Loucy (cell line): ENCODE results near the gene SLC22A17.

ENCODE experiments used
- H2AFZ ChIP-seq: fragments of 200-600 bp; sonication (generic); 2 replicates; pipeline ENCODE4 v1.6.0; 2016; ENCODE audit warnings: antibody characterized with exemption, mild to moderate bottlenecking, low read length, moderate library complexity
- H3F3A ChIP-seq: fragments of 200-600 bp; 2 replicates; pipeline ENCODE4 v1.6.0; 2016; ENCODE audit warnings: antibody characterized with exemption, low read depth, mild to moderate bottlenecking
- H3K27me3 ChIP-seq: fragments of 200-600 bp; sonication (generic); 2 replicates; pipeline ENCODE4 v1.6.1; 2014; ENCODE audit warnings: low read length, mild to moderate bottlenecking; ENCODE audit not compliant: insufficient read depth, poor library complexity, severe bottlenecking
- H3K36me3 ChIP-seq: fragments of 200-600 bp; sonication (generic); 2 replicates; pipeline ENCODE4 v1.6.1; 2016; ENCODE audit warnings: low read length; ENCODE audit not compliant: insufficient read depth
- H3K4me1 ChIP-seq: fragments of 200-600 bp; sonication (generic); 2 replicates; pipeline ENCODE4 v1.5.1; 2014; ENCODE audit warnings: low read length, mild to moderate bottlenecking; ENCODE audit not compliant: insufficient read depth, poor library complexity, severe bottlenecking
- H3K4me2 ChIP-seq: fragments of 200-600 bp; sonication (generic); 2 replicates; pipeline ENCODE4 v1.6.0; 2014; ENCODE audit warnings: antibody characterized with exemption, low read length, low read depth, mild to moderate bottlenecking; ENCODE audit not compliant: poor library complexity, severe bottlenecking
- H3K4me3 ChIP-seq: fragments of 200-600 bp; sonication (generic); 2 replicates; pipeline ENCODE4 v1.5.1; 2014; ENCODE audit warnings: low read length, mild to moderate bottlenecking, mixed read lengths; ENCODE audit not compliant: poor library complexity, severe bottlenecking
- H3K79me2 ChIP-seq: fragments of 200-600 bp; sonication (generic); 2 replicates; pipeline ENCODE4 v1.6.1; 2014; ENCODE audit warnings: low read length; ENCODE audit not compliant: insufficient read depth
- H3K9ac ChIP-seq: fragments of 200-600 bp; sonication (generic); 2 replicates; pipeline ENCODE4 v1.6.0; 2014; ENCODE audit warnings: mild to moderate bottlenecking, low read depth, low read length, moderate library complexity; ENCODE audit not compliant: poor library complexity, severe bottlenecking
- H3K9me2 ChIP-seq: fragments of 200-600 bp; sonication (generic); replicated peaks from 2 replicates; pipeline ENCODE4 v1.6.1; 2016; ENCODE audit warnings: low read depth, low read length, mixed read lengths
- H3K9me3 ChIP-seq: fragments of 200-600 bp; sonication (generic); 2 replicates; pipeline ENCODE4 v1.6.1; 2014; ENCODE audit warnings: mild to moderate bottlenecking, antibody characterized with exemption, low read length, low read depth; ENCODE audit not compliant: insufficient read depth
- H4K20me1 ChIP-seq: fragments of 200-600 bp; sonication (generic); 2 replicates; pipeline ENCODE4 v1.6.0; 2014; ENCODE audit warnings: antibody characterized with exemption, low read length, mild to moderate bottlenecking; ENCODE audit not compliant: insufficient read depth, poor library complexity, severe bottlenecking
- CTCF ChIP-seq: fragments of 200-600 bp; sonication (generic); conservative IDR thresholded peaks from 2 replicates; pipeline ENCODE4 v1.5.1; 2014; ENCODE audit warnings: mild to moderate bottlenecking, antibody characterized with exemption, low read length
- EZH2phosphoT487 ChIP-seq: fragments of 200-600 bp; IDR thresholded peaks from 2 replicates; pipeline ENCODE4 v1.6.1; 2018; ENCODE audit warnings: antibody characterized with exemption, mild to moderate bottlenecking, moderate library complexity, borderline replicate concordance

Gene SLC22A17

DNA sequence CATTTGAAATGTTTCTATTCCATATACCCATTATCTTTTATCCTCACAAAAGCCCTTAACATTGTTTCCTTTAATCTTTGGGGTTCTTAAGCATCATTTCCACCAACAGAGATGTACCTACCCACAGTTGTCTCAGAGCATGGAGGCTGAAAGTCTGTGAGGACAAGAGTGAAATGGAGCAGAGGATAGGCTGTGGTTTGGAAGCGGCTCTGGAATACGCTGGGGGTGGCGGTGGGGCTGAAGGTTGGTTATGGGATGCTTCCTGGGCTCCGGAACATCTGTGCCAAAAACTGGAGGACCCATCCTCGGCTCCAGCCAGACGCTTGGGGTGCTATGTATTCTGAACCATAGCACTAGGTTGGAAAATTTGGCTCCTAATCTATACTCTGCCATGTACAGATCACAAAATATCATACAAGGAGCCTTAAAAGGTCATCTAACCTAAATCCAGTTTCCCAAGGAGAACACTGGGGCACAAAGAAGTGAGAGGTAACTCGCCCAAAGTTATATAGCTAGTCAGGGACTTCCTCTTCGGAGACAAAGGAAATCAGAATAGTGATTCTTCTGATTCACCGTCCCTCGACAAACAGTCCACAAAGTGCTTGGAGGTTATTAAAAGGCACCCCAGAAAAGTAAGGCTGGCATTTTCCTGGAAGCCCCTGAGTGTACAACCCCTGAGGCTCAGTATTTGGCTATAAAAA lies 52.6 kb downstream of the SLC22A17 start:
- H3K4me2 ChIP-seq = peak overlapping the region; percentile 98
- no peaks in the 10 kb centered on the region for H3K9me2 ChIP-seq
- peak overlapping the region; percentile 97 for H3K9ac ChIP-seq
- peaks cover 18% of the 10 kb centered on the region for H3K4me1 ChIP-seq
- H3K27me3 ChIP-seq = no peaks in the 10 kb centered on the region
- H4K20me1 ChIP-seq = peaks cover 10% of the 10 kb centered on the region
- no peaks in the 10 kb centered on the region for H3F3A ChIP-seq
- H2AFZ ChIP-seq = no peak overlapping the region
- H3K4me3 ChIP-seq = peak overlapping the region; percentile 94
- H3K79me2 ChIP-seq = peaks cover 28% of the 10 kb centered on the region
- no peaks in the 10 kb centered on the region for H3K9me3 ChIP-seq
- TF ChIP-seq EZH2phosphoT487 (no peak), CTCF (peak; percentile 19; the same call in 1 of the 2 replicates)
- H3K36me3 ChIP-seq = peaks cover 13% of the 10 kb centered on the region; the same call in 1 of the 2 replicates

- Histone ChIP-seq H2AFZ (no peak overlapping the region), H3K4me2 (peak overlapping the region; percentile 98), H3K9me3 (no peaks in the 10 kb centered on the region), H3K79me2 (peaks cover 28% of the 10 kb centered on the region), H3K36me3 (peaks cover 13% of the 10 kb centered on the region; the same call in 1 of the 2 replicates), H3K27me3 (no peaks in the 10 kb centered on the region), H3K9me2 (no peaks in the 10 kb centered on the region), H3K4me1 (peaks cover 18% of the 10 kb centered on the region), H3F3A (no peaks in the 10 kb centered on the region), H4K20me1 (peaks cover 10% of the 10 kb centered on the region), H3K4me3 (peak overlapping the region; percentile 94), H3K9ac (peak overlapping the region; percentile 97)
- TF ChIP-seq CTCF (peak; percentile 48), EZH2phosphoT487 (no peak)
Observed at GRCh38 chr14:23299211-23299957, 53.3 kb downstream of the SLC22A17 start.

DNA sequence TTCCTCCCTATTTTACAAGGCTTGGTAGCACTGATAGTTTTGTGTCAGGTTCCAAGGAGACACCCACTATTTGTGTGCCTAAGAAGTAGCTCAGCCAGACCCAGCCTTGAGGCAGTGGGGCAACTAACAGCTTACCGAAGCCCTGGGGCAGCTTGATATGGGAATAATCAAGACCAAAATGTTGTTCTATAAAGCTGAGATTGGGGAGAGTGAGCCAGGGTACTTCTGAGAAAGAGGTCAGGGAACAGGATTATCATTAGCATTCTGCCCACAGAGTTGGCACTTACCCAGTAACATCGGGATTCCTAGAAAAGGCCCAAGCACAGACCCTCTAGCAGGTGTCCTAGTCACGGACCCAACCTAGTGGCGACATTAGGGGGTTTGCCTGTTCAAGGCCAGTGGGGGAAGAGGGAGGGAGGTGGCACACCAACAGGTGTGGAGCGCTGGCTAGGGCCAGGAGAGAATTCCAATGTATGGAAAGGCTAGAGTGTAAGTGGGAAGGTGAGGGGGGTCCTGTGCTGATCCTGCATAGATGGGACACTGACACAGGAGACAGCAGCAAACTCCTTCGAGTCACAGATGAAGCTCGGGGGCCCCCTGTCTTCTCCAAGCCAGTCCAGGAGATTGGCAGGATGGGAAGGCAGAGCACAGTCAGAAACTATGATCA lies 54.9 kb downstream of the SLC22A17 start:
- no peak overlapping the region for H3K9ac ChIP-seq

More for the DNA sequence above, 54.9 kb downstream of the SLC22A17 start:
- no peaks in the 10 kb centered on the region for H3K27me3 ChIP-seq
- no peak for TF ChIP-seq EZH2phosphoT487
- TF ChIP-seq CTCF = no peak
- no peak overlapping the region for H2AFZ ChIP-seq
- H3K9me2 ChIP-seq = no peaks in the 10 kb centered on the region
- no peak overlapping the region for H3K4me3 ChIP-seq
- no peaks in the 10 kb centered on the region for H3K9me3 ChIP-seq
- H3K36me3 ChIP-seq = peaks cover 13% of the 10 kb centered on the region; the same call in 1 of the 2 replicates
- H4K20me1 ChIP-seq = peaks cover 10% of the 10 kb centered on the region
- no peak overlapping the region for H3K4me2 ChIP-seq
- H3K4me1 ChIP-seq = peaks cover 14% of the 10 kb centered on the region
- no peaks in the 10 kb centered on the region for H3F3A ChIP-seq
- peaks cover 28% of the 10 kb centered on the region for H3K79me2 ChIP-seq
